DMS 273 (cell line): ENCODE results near the gene GTF2H2.
"Not testable (repeated sequence)": the region's sequence is repeated elsewhere in the genome, so short reads cannot be mapped to it uniquely, and the experiment has no call there.

Experiments
- DNase-seq: peaks from one replicate; lab custom pipeline; 2025; ENCODE audit not compliant: unreplicated experiment; lab: John Stamatoyannopoulos, UW

The GTF2H2 gene

GRCh38 chr5:71067262-71067928 is at the start of gene GTF2H2:
GTF2H2 (minus strand) TSS chr5:71067676; CDS start chr5:71062763, 4,913 bp downstream.
- DNase-seq = not testable (repeated sequence)

- DNase-seq = not testable (repeated sequence)
These were observed 42.3 kb upstream of the GTF2H2 start for GRCh38 chr5:71109730-71110275.

- not testable (repeated sequence) for DNase-seq
These were observed 32.5 kb upstream of the GTF2H2 start for GRCh38 chr5:71099996-71100395.

- DNase-seq = not testable (repeated sequence)
These were observed 30.4 kb upstream of the GTF2H2 start for GRCh38 chr5:71097930-71098203.

- not testable (repeated sequence) for DNase-seq
These were observed 29.9 kb upstream of the GTF2H2 start for GRCh38 chr5:71097173-71097929.

- not testable (repeated sequence) for DNase-seq
These were observed 22.3 kb upstream of the GTF2H2 start for GRCh38 chr5:71089773-71090172.

GRCh38 chr5:71088754-71089153 is 21.3 kb upstream of the GTF2H2 start:
- not testable (repeated sequence) for DNase-seq

GRCh38 chr5:71086145-71086544 is 18.7 kb upstream of the GTF2H2 start:
- not testable (repeated sequence) for DNase-seq

GRCh38 chr5:71084280-71085063 is 17.0 kb upstream of the GTF2H2 start:
- DNase-seq = not testable (repeated sequence)

GRCh38 chr5:71082898-71083297 is 15.4 kb upstream of the GTF2H2 start:
- DNase-seq = not testable (repeated sequence)

- DNase-seq = not testable (repeated sequence)
These were observed 14.9 kb upstream of the GTF2H2 start for GRCh38 chr5:71082340-71082739.

GRCh38 chr5:71061322-71061721 is 6.2 kb downstream of the GTF2H2 start:
- DNase-seq = not testable (repeated sequence)

- DNase-seq = not testable (repeated sequence)
These were observed 8.1 kb downstream of the GTF2H2 start for GRCh38 chr5:71059426-71059825.

GRCh38 chr5:71044808-71045207 is 22.7 kb downstream of the GTF2H2 start:
- DNase-seq = not testable (repeated sequence)

GRCh38 chr5:71044128-71044527 is 23.3 kb downstream of the GTF2H2 start:
- not testable (repeated sequence) for DNase-seq

GRCh38 chr5:71031046-71031776 is 36.3 kb downstream of the GTF2H2 start:
- not testable (repeated sequence) for DNase-seq

- not testable (repeated sequence) for DNase-seq
These were observed 42.1 kb downstream of the GTF2H2 start, which contains the start of gene NAIP for GRCh38 chr5:71025289-71025953. NAIP (minus strand) TSS chr5:71025339; CDS start chr5:71012915, 12,424 bp downstream.

GRCh38 chr5:71020643-71021042 is 46.8 kb downstream of the GTF2H2 start:
- DNase-seq = not testable (repeated sequence)

GRCh38 chr5:71018376-71019005 is 49.0 kb downstream of the GTF2H2 start:
- not testable (repeated sequence) for DNase-seq
